ENCODE data around the gene LY6G6C. TPM values are rescaled to one million over a fixed set of nuclear protein-coding genes. Genes with fewer than 3 reads are reported as not detected.

The LY6G6C gene
- total and polyA plus RNA-seq, 2 of the 13 experiments (the other 11 are each of a cell fraction or from before 2014, with no cell fraction given): 0.15 TPM; not detected in 1

DNA sequence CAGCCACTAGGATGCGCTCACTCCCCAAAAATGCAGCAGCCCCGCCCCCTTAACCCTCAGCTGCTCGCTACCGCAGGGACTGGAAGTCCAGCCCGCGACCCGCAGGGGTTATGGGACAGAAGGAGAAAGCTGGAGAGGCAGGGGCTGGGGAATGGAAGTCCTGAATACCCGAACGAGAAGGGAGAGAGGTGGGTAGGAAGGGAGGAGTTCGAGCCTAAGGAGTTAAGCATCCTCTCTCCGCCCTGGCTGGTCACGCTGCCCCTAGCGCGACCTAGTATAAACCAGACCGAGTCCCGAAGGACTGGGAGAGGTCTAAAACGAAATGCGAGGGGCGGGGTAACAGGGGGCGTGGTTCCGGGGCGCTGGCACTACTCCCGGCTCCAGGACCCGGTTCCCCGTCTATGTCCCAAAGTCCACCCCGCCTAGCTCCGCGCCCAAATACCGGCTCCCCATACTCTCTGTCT lies 8.0 kb upstream of the LY6G6C start:
- peak; percentile 86 for DNase-seq (ENCODE audit: low spot score)
- no peak overlapping the region for H2AFZ ChIP-seq (ENCODE audit: low read length)
- H3K36me3 ChIP-seq (replicated peaks in 1 of 2; ENCODE audit: control insufficient read depth in 1 of 2, insufficient read depth in 2 of 2, low read length in 2 of 2): peaks cover 24 to 39% of the 10 kb centered on the region in 2 experiments
- H3K4me1 ChIP-seq (ENCODE audit: insufficient read depth, low read length): peaks cover 56% of the 10 kb centered on the region
- whole genome bisulfite sequencing (ENCODE audit: low lambda C conversion rate): 2% methylated on average over 28 of the region's 29 CpGs
- intact Hi-C loops (cut with micrococcal nuclease; ENCODE audit: unreplicated experiment) (loop anchor here (1.0 kb wide), 2 partner anchors 8 to 40 kb away; no protein-coding TSS in a partner anchor), in situ Hi-C loops (cut with HindIII; ENCODE audit: extremely low pct_ligation_motif_present, low pct_unique_long_range_greater_than_20kb) (no loop called here)
- peak; percentile 77 for ATAC-seq
- no peaks in the 10 kb centered on the region for H3K27me3 ChIP-seq (ENCODE audit: control insufficient read depth in 1 of 2, insufficient read depth in 2 of 2, low read length in 2 of 2)
- peak overlapping the region; percentile 65 for H3K9ac ChIP-seq (ENCODE audit: insufficient read depth, low read depth, low read length)
- peak overlapping the region; percentile 72 for H3K27ac ChIP-seq (ENCODE audit: extremely low read length, insufficient read depth, low read length)
- H3K4me2 ChIP-seq (ENCODE audit: low read depth, low read length): peak overlapping the region; percentile 86
- ChIA-PET CTCF (ENCODE audit: low intra/inter-chr PET ratio, low total read pairs) (interaction anchor here (0.8 to 4.2 kb wide), 6 partner anchors 9 to 100 kb away, joined by 4 to 74 read pairs (median 4); partner anchors contain the start of gene MSH5), POLR2A (interaction anchor here (0.7 to 11.3 kb wide), 30 partner anchors 9 to 222 kb away, joined by 3 to 279 read pairs (median 5); partner anchors contain the start of genes ABHD16A, BAG6, C6orf47 and CLIC1)
- H3K79me2 ChIP-seq (ENCODE audit: insufficient read depth, low read length): peaks cover 16% of the 10 kb centered on the region
- peak; percentile 72 for FAIRE-seq
- H3K4me3 ChIP-seq (replicated peaks in 1 of 3; ENCODE audit: insufficient read depth in 1 of 3, low read depth in 2 of 3, low read length in 3 of 3): peak overlapping the region; percentile 60 to 79 (median 72)
- no peaks in the 10 kb centered on the region for H3K9me3 ChIP-seq (ENCODE audit: low read length)
- no TSS peak for BruUV-seq (replicated peaks)
- peaks cover 27% of the 10 kb centered on the region; the same call in 1 of the 2 replicates for H4K20me1 ChIP-seq (ENCODE audit: insufficient read depth, low read length)
- TF ChIP-seq, protein P1, sequence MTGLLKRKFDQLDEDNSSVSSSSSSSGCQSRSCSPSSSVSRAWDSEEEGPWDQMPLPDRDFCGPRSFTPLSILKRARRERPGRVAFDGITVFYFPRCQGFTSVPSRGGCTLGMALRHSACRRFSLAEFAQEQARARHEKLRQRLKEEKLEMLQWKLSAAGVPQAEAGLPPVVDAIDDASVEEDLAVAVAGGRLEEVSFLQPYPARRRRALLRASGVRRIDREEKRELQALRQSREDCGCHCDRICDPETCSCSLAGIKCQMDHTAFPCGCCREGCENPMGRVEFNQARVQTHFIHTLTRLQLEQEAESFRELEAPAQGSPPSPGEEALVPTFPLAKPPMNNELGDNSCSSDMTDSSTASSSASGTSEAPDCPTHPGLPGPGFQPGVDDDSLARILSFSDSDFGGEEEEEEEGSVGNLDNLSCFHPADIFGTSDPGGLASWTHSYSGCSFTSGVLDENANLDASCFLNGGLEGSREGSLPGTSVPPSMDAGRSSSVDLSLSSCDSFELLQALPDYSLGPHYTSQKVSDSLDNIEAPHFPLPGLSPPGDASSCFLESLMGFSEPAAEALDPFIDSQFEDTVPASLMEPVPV (CRISPR knock-in tag; IDR thresholded peaks at IDR 0.05): peak; percentile 80; the same call in 1 of the 2 replicates
- no peak for TF ChIP-seq CHD4 (IDR thresholded peaks at IDR 0.05; ENCODE audit: borderline replicate concordance, low read length)
- TF ChIP-seq TARDBP (CRISPR knock-in tag; IDR thresholded peaks at IDR 0.05): peak; percentile 23; the same call in 1 of the 2 replicates
- no peak for TF ChIP-seq NONO (IDR thresholded peaks at IDR 0.05)
- peak; percentile 72 for TF ChIP-seq NONO (CRISPR knock-in tag; conservative IDR thresholded peaks at IDR 0.05)
- no peak; the same call in 1 of the 2 replicates for TF ChIP-seq BORCS8-MEF2B (CRISPR knock-in tag; IDR thresholded peaks at IDR 0.05)
- peak; percentile 38; the same call in 1 of the 2 replicates for TF ChIP-seq BRD4 (CRISPR knock-in tag; IDR thresholded peaks at IDR 0.05)
- TF ChIP-seq, protein P2, sequence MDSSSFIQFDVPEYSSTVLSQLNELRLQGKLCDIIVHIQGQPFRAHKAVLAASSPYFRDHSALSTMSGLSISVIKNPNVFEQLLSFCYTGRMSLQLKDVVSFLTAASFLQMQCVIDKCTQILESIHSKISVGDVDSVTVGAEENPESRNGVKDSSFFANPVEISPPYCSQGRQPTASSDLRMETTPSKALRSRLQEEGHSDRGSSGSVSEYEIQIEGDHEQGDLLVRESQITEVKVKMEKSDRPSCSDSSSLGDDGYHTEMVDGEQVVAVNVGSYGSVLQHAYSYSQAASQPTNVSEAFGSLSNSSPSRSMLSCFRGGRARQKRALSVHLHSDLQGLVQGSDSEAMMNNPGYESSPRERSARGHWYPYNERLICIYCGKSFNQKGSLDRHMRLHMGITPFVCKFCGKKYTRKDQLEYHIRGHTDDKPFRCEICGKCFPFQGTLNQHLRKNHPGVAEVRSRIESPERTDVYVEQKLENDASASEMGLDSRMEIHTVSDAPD (CRISPR knock-in tag; IDR thresholded peaks at IDR 0.05): no peak
- TF ChIP-seq, protein P3, sequence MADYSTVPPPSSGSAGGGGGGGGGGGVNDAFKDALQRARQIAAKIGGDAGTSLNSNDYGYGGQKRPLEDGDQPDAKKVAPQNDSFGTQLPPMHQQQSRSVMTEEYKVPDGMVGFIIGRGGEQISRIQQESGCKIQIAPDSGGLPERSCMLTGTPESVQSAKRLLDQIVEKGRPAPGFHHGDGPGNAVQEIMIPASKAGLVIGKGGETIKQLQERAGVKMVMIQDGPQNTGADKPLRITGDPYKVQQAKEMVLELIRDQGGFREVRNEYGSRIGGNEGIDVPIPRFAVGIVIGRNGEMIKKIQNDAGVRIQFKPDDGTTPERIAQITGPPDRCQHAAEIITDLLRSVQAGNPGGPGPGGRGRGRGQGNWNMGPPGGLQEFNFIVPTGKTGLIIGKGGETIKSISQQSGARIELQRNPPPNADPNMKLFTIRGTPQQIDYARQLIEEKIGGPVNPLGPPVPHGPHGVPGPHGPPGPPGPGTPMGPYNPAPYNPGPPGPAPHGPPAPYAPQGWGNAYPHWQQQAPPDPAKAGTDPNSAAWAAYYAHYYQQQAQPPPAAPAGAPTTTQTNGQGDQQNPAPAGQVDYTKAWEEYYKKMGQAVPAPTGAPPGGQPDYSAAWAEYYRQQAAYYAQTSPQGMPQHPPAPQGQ (CRISPR knock-in tag; IDR thresholded peaks at IDR 0.05; ENCODE audit: borderline replicate concordance): no peak
- TF ChIP-seq ARNTL (CRISPR knock-in tag; IDR thresholded peaks at IDR 0.05): peak; percentile 58; the same call in 1 of the 2 replicates
- TF ChIP-seq, protein P4, sequence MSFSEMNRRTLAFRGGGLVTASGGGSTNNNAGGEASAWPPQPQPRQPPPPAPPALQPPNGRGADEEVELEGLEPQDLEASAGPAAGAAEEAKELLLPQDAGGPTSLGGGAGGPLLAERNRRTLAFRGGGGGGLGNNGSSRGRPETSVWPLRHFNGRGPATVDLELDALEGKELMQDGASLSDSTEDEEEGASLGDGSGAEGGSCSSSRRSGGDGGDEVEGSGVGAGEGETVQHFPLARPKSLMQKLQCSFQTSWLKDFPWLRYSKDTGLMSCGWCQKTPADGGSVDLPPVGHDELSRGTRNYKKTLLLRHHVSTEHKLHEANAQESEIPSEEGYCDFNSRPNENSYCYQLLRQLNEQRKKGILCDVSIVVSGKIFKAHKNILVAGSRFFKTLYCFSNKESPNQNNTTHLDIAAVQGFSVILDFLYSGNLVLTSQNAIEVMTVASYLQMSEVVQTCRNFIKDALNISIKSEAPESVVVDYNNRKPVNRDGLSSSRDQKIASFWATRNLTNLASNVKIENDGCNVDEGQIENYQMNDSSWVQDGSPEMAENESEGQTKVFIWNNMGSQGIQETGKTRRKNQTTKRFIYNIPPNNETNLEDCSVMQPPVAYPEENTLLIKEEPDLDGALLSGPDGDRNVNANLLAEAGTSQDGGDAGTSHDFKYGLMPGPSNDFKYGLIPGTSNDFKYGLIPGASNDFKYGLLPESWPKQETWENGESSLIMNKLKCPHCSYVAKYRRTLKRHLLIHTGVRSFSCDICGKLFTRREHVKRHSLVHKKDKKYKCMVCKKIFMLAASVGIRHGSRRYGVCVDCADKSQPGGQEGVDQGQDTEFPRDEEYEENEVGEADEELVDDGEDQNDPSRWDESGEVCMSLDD (CRISPR knock-in tag; IDR thresholded peaks at IDR 0.05; ENCODE audit: borderline replicate concordance): peak; percentile 96
- peak; percentile 29; the same call in 1 of the 2 replicates for TF ChIP-seq ETV5 (CRISPR knock-in tag; IDR thresholded peaks at IDR 0.05; ENCODE audit: borderline replicate concordance)
- TF ChIP-seq ZNF780A (CRISPR knock-in tag; IDR thresholded peaks at IDR 0.05): no peak
- no peak; the same call in 1 of the 2 replicates for TF ChIP-seq ZNF576 (CRISPR knock-in tag; IDR thresholded peaks at IDR 0.05)
- no peak; the same call in 1 of the 2 replicates for TF ChIP-seq BCL6 (CRISPR knock-in tag; IDR thresholded peaks at IDR 0.05)
- TF ChIP-seq ZFX (CRISPR knock-in tag; IDR thresholded peaks at IDR 0.05; ENCODE audit: low read depth): no peak

Measured in HepG2 (cell line).